Panc1 (cell line): ENCODE data around the gene FGFRL1.

ENCODE experiments used
- POLR2AphosphoS5 ChIP-seq: IDR thresholded peaks from 2 replicates; pipeline ENCODE4 v1.6.1; 2012; ENCODE audit warnings: mild to moderate bottlenecking, low read depth, low read length, moderate library complexity
- SIN3A ChIP-seq: IDR thresholded peaks from 2 replicates; pipeline ENCODE4 v1.6.1; 2012; ENCODE audit warnings: low read depth, mild to moderate bottlenecking, low read length, moderate library complexity, borderline replicate concordance; ENCODE audit not compliant: insufficient read depth
- TF ChIP-seq, protein P1 (sequence below): fragments of 450-650 bp; IDR thresholded peaks from 2 replicates; pipeline ENCODE4 v1.5.1; 2017; ENCODE audit warnings: mild to moderate bottlenecking
- TF ChIP-seq, protein P2 (sequence below), 2 experiments: IDR thresholded peaks; 2 replicates each; pipeline ENCODE4 v1.6.1; 2011 to 2012; ENCODE audit warnings: low read depth in 2 of 2, control low read depth in 1 of 2, low read length in 1 of 2, mild to moderate bottlenecking in 1 of 2, moderate library complexity in 1 of 2; ENCODE audit not compliant: insufficient read depth in 1 of 2

DNA sequence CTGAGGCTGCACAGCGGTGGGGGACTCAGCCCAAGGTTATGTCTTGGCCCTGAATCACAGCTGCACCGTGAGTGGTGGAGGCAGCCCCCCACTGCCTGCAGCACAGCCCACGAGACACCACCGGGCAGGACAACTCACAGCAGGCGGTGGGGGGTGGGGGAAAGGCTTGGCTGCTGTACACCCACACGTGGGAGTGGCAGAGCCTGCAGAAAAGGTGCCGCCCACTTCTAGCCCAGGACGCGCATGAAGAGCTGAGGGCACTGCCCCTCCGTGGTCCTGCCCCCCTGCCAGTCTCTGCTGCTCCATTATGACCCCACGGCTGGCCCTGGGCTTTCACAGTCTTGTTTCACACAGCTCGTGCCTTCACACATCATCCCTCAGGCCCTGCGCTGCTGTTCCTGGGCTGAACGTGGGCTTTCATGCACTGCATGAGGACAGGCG lies 40.8 kb downstream of the FGFRL1 start:
- TF ChIP-seq, protein P1, sequence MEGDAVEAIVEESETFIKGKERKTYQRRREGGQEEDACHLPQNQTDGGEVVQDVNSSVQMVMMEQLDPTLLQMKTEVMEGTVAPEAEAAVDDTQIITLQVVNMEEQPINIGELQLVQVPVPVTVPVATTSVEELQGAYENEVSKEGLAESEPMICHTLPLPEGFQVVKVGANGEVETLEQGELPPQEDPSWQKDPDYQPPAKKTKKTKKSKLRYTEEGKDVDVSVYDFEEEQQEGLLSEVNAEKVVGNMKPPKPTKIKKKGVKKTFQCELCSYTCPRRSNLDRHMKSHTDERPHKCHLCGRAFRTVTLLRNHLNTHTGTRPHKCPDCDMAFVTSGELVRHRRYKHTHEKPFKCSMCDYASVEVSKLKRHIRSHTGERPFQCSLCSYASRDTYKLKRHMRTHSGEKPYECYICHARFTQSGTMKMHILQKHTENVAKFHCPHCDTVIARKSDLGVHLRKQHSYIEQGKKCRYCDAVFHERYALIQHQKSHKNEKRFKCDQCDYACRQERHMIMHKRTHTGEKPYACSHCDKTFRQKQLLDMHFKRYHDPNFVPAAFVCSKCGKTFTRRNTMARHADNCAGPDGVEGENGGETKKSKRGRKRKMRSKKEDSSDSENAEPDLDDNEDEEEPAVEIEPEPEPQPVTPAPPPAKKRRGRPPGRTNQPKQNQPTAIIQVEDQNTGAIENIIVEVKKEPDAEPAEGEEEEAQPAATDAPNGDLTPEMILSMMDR, result no peak
- TF ChIP-seq, protein P2, sequence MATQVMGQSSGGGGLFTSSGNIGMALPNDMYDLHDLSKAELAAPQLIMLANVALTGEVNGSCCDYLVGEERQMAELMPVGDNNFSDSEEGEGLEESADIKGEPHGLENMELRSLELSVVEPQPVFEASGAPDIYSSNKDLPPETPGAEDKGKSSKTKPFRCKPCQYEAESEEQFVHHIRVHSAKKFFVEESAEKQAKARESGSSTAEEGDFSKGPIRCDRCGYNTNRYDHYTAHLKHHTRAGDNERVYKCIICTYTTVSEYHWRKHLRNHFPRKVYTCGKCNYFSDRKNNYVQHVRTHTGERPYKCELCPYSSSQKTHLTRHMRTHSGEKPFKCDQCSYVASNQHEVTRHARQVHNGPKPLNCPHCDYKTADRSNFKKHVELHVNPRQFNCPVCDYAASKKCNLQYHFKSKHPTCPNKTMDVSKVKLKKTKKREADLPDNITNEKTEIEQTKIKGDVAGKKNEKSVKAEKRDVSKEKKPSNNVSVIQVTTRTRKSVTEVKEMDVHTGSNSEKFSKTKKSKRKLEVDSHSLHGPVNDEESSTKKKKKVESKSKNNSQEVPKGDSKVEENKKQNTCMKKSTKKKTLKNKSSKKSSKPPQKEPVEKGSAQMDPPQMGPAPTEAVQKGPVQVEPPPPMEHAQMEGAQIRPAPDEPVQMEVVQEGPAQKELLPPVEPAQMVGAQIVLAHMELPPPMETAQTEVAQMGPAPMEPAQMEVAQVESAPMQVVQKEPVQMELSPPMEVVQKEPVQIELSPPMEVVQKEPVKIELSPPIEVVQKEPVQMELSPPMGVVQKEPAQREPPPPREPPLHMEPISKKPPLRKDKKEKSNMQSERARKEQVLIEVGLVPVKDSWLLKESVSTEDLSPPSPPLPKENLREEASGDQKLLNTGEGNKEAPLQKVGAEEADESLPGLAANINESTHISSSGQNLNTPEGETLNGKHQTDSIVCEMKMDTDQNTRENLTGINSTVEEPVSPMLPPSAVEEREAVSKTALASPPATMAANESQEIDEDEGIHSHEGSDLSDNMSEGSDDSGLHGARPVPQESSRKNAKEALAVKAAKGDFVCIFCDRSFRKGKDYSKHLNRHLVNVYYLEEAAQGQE (IDR thresholded peaks at IDR 0.05; ENCODE audit: insufficient read depth in 1 of 2, low read depth in 2 of 2, low read length in 1 of 2), result no peak
- no peak for TF ChIP-seq POLR2AphosphoS5
- TF ChIP-seq SIN3A, result no peak
